ENCODE measurements around the gene CYTIP. TPM values are rescaled to one million over a fixed set of nuclear protein-coding genes. Genes with fewer than 3 reads are reported as not detected.

Gene CYTIP
- total and polyA plus RNA-seq, 9 of the 15 experiments (the other 6 are each of a cell fraction or from before 2014, with no cell fraction given) = 0.03 to 0.35 (median 0.26) TPM; not detected in 1

GRCh38 chr2:157421331-157421944 lies 22.5 kb downstream of the CYTIP start:
- Histone ChIP-seq H3K27ac (ENCODE audit: extremely low read depth, low read depth, low read length) (no peak overlapping the region), H4K20me1 (replicated peaks; ENCODE audit: control insufficient read depth, insufficient read depth, low read length) (no peaks in the 10 kb centered on the region), H3K4me2 (ENCODE audit: insufficient read depth, low read length) (no peak overlapping the region), H3K79me2 (ENCODE audit: control insufficient read depth, insufficient read depth, low read length) (no peaks in the 10 kb centered on the region), H3K36me3 (ENCODE audit: control insufficient read depth, insufficient read depth, low read length) (no peaks in the 10 kb centered on the region), H3K9me1 (ENCODE audit: control insufficient read depth, insufficient read depth, low read length) (no peaks in the 10 kb centered on the region), H3K4me1 (replicated peaks in 1 of 2; ENCODE audit: control insufficient read depth in 2 of 2, insufficient read depth in 2 of 2, low read length in 2 of 2) (no peaks in the 10 kb centered on the region), H3K4me3 (no peak overlapping the region), H3K27me3 (ENCODE audit: control insufficient read depth in 2 of 2, insufficient read depth in 2 of 2, low read length in 2 of 2) (no peaks in the 10 kb centered on the region), H3K9me3 (replicated peaks; ENCODE audit: control insufficient read depth, insufficient read depth, low read depth, low read length) (no peaks in the 10 kb centered on the region), H3K9ac (ENCODE audit: insufficient read depth in 1 of 2, low read depth in 2 of 2, low read length in 2 of 2) (no peak overlapping the region), H2AFZ (ENCODE audit: low read depth, low read length) (no peak overlapping the region)
- ATAC-seq (no peak), DNase-seq (ENCODE audit: extremely low read depth in 1 of 4, low spot score in 3 of 4) (no peak), FAIRE-seq (no peak)
- CTCF ChIA-PET (ENCODE audit: low intra/inter-chr PET ratio) = no interaction called here
- in situ Hi-C loops (cut with MboI) = no loop called here
- no peak for TF ChIP-seq ZNF143 (CRISPR knock-in tag; IDR thresholded peaks at IDR 0.05)
- TF ChIP-seq CHD4 (IDR thresholded peaks at IDR 0.05; ENCODE audit: insufficient read depth, insufficient replicate concordance, low read depth, low read length, poor library complexity, severe bottlenecking) = peak; percentile 17
- no peak for TF ChIP-seq ZNF589 (CRISPR knock-in tag; IDR thresholded peaks at IDR 0.05; ENCODE audit: low read depth)
- 0% methylated on average over 2 of the region's 2 CpGs for WGBS (ENCODE audit: insufficient coverage, low coverage, missing lambda C conversion rate)
- POLR2A ChIA-PET = interaction anchor here (0.6 kb wide), 1 partner anchor 122 kb away, joined by 3 read pairs; no protein-coding TSS in a partner anchor
- no TSS peak for BruUV-seq (replicated peaks)
- intact Hi-C loops (cut with micrococcal nuclease) = no loop called here

GRCh38 chr2:157420771-157421323 lies 23.0 kb downstream of the CYTIP start:
- H3K27me3 ChIP-seq (ENCODE audit: control insufficient read depth in 2 of 2, insufficient read depth in 2 of 2, low read length in 2 of 2) = no peaks in the 10 kb centered on the region
- no peaks in the 10 kb centered on the region for H3K9me3 ChIP-seq (replicated peaks; ENCODE audit: control insufficient read depth, insufficient read depth, low read depth, low read length)
- no peak overlapping the region for H3K9ac ChIP-seq (ENCODE audit: insufficient read depth in 1 of 2, low read depth in 2 of 2, low read length in 2 of 2)
- no peaks in the 10 kb centered on the region for H4K20me1 ChIP-seq (replicated peaks; ENCODE audit: control insufficient read depth, insufficient read depth, low read length)
- H3K27ac ChIP-seq (ENCODE audit: extremely low read depth, low read depth, low read length) = no peak overlapping the region
- CTCF ChIA-PET (ENCODE audit: low intra/inter-chr PET ratio) = no interaction called here
- no peak overlapping the region for H3K4me2 ChIP-seq (ENCODE audit: insufficient read depth, low read length)
- no peak for FAIRE-seq
- DNase-seq (ENCODE audit: extremely low read depth in 1 of 4, low spot score in 3 of 4) = no peak
- POLR2A ChIA-PET = interaction anchor here (0.6 kb wide), 1 partner anchor 445 kb away, joined by 3 read pairs; no protein-coding TSS in a partner anchor
- no peaks in the 10 kb centered on the region for H3K4me1 ChIP-seq (replicated peaks in 1 of 2; ENCODE audit: control insufficient read depth in 2 of 2, insufficient read depth in 2 of 2, low read length in 2 of 2)
- in situ Hi-C loops (cut with MboI) (no loop called here), intact Hi-C loops (cut with micrococcal nuclease) (no loop called here)
- no peaks in the 10 kb centered on the region for H3K9me1 ChIP-seq (ENCODE audit: control insufficient read depth, insufficient read depth, low read length)
- H2AFZ ChIP-seq (ENCODE audit: low read depth, low read length) = no peak overlapping the region
- no TSS peak for BruUV-seq (replicated peaks)
- no peak overlapping the region for H3K4me3 ChIP-seq
- H3K79me2 ChIP-seq (ENCODE audit: control insufficient read depth, insufficient read depth, low read length) = no peaks in the 10 kb centered on the region
- H3K36me3 ChIP-seq (ENCODE audit: control insufficient read depth, insufficient read depth, low read length) = no peaks in the 10 kb centered on the region
- 7% methylated on average over 4 of the region's 4 CpGs for WGBS (ENCODE audit: insufficient coverage, low coverage, missing lambda C conversion rate)
- ATAC-seq = peak; percentile 44; the same call in 2 of the 3 replicates
- TF ChIP-seq ATF3 (IDR thresholded peaks at IDR 0.05) = peak; percentile 49
- TF ChIP-seq ATF3 (CRISPR knock-in tag; conservative IDR thresholded peaks at IDR 0.05) = no peak
- TF ChIP-seq CHD4 (IDR thresholded peaks at IDR 0.05; ENCODE audit: insufficient read depth, insufficient replicate concordance, low read depth, low read length, poor library complexity, severe bottlenecking) = peak; percentile 79
- TF ChIP-seq BACH1 (tag; IDR thresholded peaks at IDR 0.05) = peak; percentile 52; the same call in 1 of the 2 replicates
- TF ChIP-seq CEBPB (tag; IDR thresholded peaks at IDR 0.05) = peak; percentile 79
- no peak for TF ChIP-seq PHF20 (IDR thresholded peaks at IDR 0.05; ENCODE audit: partially characterized antibody)
- TF ChIP-seq GABPB1 (CRISPR knock-in tag; IDR thresholded peaks at IDR 0.05) = no peak
- TF ChIP-seq, protein P1, sequence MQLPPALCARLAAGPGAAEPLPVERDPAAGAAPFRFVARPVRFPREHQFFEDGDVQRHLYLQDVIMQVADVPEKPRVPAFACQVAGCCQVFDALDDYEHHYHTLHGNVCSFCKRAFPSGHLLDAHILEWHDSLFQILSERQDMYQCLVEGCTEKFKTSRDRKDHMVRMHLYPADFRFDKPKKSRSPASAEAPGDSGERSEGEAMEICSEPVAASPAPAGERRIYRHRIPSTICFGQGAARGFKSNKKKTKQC (CRISPR knock-in tag; IDR thresholded peaks at IDR 0.05) = no peak
- TF ChIP-seq ATF7 (IDR thresholded peaks at IDR 0.05) = peak; percentile 64
